Measurements from ENCODE around the gene MYO5C. TPM values are rescaled to one million over a fixed set of nuclear protein-coding genes. Genes with fewer than 3 reads are reported as not detected.

The MYO5C gene
- total RNA-seq, 2 donors from 2014 or later = 19.1 to 26.7 TPM

- Mint-ChIP-seq H3K9me3 (no peaks in the 10 kb centered on the region), H3K27ac (no peak overlapping the region), H3K4me1 (peaks cover 9% of the 10 kb centered on the region), H3K36me3 (ENCODE audit: low read depth) (no peaks in the 10 kb centered on the region), H3K27me3 (ENCODE audit: insufficient read depth) (no peaks in the 10 kb centered on the region), H3K4me3 (no peak overlapping the region)
- peak; percentile 83 for TF ChIP-seq CTCF (conservative IDR thresholded peaks at IDR 0.05)
- Histone ChIP-seq H3K9ac (ENCODE audit: extremely low read depth, low read length, poor library complexity, severe bottlenecking) (no peak overlapping the region), H3K4me1 (ENCODE audit: control insufficient read depth, insufficient read depth, low read length) (no peaks in the 10 kb centered on the region), H3K36me3 (ENCODE audit: control insufficient read depth, insufficient read depth, low read length) (no peaks in the 10 kb centered on the region), H3K4me3 (ENCODE audit: low read length) (no peak overlapping the region), H3K27ac (ENCODE audit: low read depth, low read length) (no peak overlapping the region), H3K27me3 (ENCODE audit: control insufficient read depth, insufficient read depth, low read length, poor library complexity, severe bottlenecking) (no peaks in the 10 kb centered on the region), H3K9me3 (ENCODE audit: control insufficient read depth, low read length) (no peaks in the 10 kb centered on the region)
- peak; percentile 89 for DNase-seq
- WGBS, 2 experiments (ENCODE audit: insufficient coverage in 1 of 2, insufficient read length in 1 of 2) = 92 to 96% methylated on average over 15 to 19 of the region's 19 CpGs
Measured at GRCh38 chr15:52163321-52164190, 132.0 kb downstream of the MYO5C start.

- no peak overlapping the region for H3K9ac ChIP-seq (ENCODE audit: extremely low read depth, low read length, poor library complexity, severe bottlenecking)
- WGBS, 2 experiments (ENCODE audit: insufficient coverage in 1 of 2, insufficient read length in 1 of 2) = 92 to 94% methylated on average over 19 to 22 of the region's 22 CpGs
- no peaks in the 10 kb centered on the region for H3K27me3 ChIP-seq (ENCODE audit: control insufficient read depth, insufficient read depth, low read length, poor library complexity, severe bottlenecking)
- no peak overlapping the region for H3K4me3 ChIP-seq (ENCODE audit: low read length)
- Mint-ChIP-seq H3K36me3 (ENCODE audit: low read depth) (no peaks in the 10 kb centered on the region), H3K27ac (no peak overlapping the region), H3K9me3 (no peaks in the 10 kb centered on the region), H3K27me3 (ENCODE audit: insufficient read depth) (no peaks in the 10 kb centered on the region), H3K4me3 (no peak overlapping the region), H3K4me1 (peaks cover 6% of the 10 kb centered on the region)
- no peak overlapping the region for H3K27ac ChIP-seq (ENCODE audit: low read depth, low read length)
- no peaks in the 10 kb centered on the region for H3K4me1 ChIP-seq (ENCODE audit: control insufficient read depth, insufficient read depth, low read length)
- H3K36me3 ChIP-seq (ENCODE audit: control insufficient read depth, insufficient read depth, low read length) = no peaks in the 10 kb centered on the region
- H3K9me3 ChIP-seq (ENCODE audit: control insufficient read depth, low read length) = no peaks in the 10 kb centered on the region
- peak; percentile 48 for DNase-seq
- TF ChIP-seq CTCF (conservative IDR thresholded peaks at IDR 0.05) = no peak
Measured at GRCh38 chr15:52162876-52163275, 132.7 kb downstream of the MYO5C start.

GRCh38 chr15:52162260-52162659 is 133.3 kb downstream of the MYO5C start:
- Histone ChIP-seq H3K27ac (ENCODE audit: low read depth, low read length) (no peak overlapping the region), H3K9me3 (ENCODE audit: control insufficient read depth, low read length) (no peaks in the 10 kb centered on the region), H3K9ac (ENCODE audit: extremely low read depth, low read length, poor library complexity, severe bottlenecking) (no peak overlapping the region), H3K36me3 (ENCODE audit: control insufficient read depth, insufficient read depth, low read length) (no peaks in the 10 kb centered on the region), H3K4me3 (ENCODE audit: low read length) (no peak overlapping the region), H3K27me3 (ENCODE audit: control insufficient read depth, insufficient read depth, low read length, poor library complexity, severe bottlenecking) (no peaks in the 10 kb centered on the region), H3K4me1 (ENCODE audit: control insufficient read depth, insufficient read depth, low read length) (no peaks in the 10 kb centered on the region)
- 94 to 100% methylated on average over 3 of the region's 4 CpGs for WGBS, 2 experiments (ENCODE audit: insufficient coverage in 1 of 2, insufficient read length in 1 of 2)
- Mint-ChIP-seq H3K4me1 (peaks cover 5% of the 10 kb centered on the region), H3K27ac (no peak overlapping the region), H3K27me3 (ENCODE audit: insufficient read depth) (no peaks in the 10 kb centered on the region), H3K36me3 (ENCODE audit: low read depth) (no peaks in the 10 kb centered on the region), H3K4me3 (no peak overlapping the region), H3K9me3 (no peaks in the 10 kb centered on the region)
- DNase-seq = no peak
- no peak for TF ChIP-seq CTCF (conservative IDR thresholded peaks at IDR 0.05)

Measured in endodermal cell (in vitro differentiated cells).